SW480 (cell line): Measurements from ENCODE around the gene TULP4.
A peak's percentile ranks its signal among the peaks of the same experiment; 100 is the strongest.
"Not testable (repeated sequence)": the region's sequence is repeated elsewhere in the genome, so short reads cannot be mapped to it uniquely, and the experiment has no call there.

Experiments
- DNase-seq: peaks from one replicate; pipeline ENCODE4 v3.0.0-alpha.2; 2016; ENCODE audit warnings: low spot score

Gene TULP4

DNA sequence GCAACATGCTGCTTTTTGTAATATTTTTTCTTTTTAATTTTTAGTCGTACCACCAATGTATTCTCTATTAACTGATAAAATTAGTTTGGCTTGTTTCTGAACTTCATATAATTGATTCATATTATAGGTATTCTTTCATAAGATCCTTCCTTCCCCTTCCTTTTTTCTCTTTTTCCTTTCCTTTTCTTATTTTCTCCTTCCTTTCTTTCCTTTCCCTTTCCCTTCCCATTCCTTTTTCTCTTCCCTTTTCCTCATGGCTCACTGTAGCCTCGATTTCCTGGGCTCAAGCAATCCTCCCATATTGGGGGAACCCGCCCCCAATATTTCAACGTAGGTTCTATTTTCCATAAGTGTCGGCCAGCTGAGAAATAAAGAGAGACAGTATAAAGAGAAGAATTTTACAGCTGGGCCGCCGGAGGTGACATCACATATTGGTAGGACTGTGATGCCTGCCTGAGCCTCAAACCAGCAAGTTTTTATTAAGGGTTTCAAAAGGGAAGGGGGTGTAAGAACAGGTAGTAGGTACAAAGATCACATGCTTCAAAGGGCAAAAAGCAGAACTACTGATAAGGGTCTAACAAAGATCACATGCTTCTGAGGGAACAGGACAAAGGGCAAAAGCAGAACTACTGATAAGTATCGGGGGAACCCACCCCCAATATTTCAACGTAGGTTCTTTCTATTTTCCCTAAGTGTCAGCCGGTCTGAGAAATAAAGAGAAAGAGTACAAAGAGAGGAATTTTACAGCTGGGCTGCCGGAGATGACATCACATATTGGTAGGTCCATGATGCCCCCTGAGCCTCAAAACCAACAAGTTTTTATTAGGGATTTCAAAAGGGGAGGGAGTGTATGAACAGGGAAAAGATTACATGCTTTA is 16.1 kb upstream of the TULP4 start:
- not testable (repeated sequence) for DNase-seq

DNA sequence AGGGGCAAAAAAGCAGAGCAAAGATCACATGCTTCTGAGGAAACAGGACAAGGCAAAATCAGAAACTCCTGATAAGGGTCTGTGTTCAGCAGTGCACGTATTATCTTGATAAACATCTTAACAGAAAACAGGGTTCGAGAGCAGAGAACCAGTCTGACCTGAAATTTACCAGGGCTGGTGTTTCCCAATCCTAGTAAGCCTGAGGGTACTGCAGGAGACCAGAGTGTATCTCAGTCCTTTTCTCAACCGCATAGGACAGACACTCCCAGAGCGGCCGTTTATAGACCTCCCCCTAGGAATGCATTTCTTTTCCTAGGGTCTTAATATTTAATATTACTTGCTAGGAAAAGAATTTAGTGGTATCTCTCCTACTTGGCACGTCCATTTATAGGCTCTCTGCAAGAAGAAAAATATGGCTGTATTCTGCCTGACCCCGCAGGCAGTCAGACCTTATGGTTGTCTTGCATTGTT is 15.4 kb upstream of the TULP4 start:
- not testable (repeated sequence) for DNase-seq

DNA sequence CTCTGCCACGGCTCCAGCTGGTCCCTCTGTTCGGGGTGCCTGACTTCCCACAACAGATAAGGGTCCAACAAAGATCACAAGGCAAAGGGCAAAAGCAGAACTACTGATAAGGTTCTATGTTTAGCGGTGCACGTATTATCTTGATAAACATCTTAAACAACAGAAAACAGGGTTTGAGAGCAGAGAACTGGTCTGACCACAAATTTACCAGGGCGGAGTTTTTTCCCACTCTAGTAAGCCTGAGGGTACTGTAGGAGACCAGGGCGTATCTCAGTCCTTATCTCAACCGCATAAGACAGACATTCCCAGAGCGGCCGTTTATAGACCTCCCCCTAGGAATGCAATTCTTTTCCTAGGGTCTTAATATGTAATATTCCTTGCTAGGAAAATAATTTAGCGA is 14.6 kb upstream of the TULP4 start:
- DNase-seq = not testable (repeated sequence)

DNA sequence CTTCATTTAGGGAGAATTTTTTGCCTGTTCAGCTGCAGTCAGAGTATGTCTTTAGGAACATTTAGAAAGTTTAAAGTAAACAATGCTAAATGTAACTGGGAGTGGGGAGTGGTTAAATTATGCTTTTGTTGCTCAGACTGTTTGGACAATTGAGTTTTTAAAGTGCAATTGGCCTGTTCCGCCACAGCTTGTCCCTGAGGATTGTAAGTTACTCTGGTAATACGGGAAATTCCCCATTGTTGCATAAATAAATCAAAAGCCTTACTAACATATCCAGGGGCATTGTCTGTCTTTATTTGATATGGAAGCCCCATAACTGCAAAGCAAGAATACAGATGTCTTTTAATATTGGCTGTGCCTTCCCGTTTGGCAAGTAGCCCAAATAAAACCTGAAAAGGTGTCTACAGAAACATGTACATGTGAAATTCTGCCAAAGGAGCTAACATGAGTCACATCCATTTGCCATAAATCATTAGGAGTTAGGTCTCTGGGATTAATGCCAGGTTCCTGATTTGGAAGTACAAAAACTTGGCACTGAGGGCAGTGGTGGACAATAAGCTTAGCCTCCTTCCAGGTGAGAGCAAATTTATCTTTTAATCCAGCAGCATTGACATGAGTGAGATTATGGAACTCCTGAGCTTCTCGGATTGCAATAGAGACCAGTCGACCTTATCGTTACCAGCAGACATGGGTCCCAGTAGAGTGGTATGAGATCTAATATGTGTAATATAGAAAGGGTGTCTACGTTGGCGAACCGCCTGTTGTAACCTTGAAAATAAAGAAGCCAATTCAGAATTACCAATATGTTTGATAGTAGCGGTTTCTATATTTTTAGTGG is 11.7 kb upstream of the TULP4 start:
- not testable (repeated sequence) for DNase-seq

DNA sequence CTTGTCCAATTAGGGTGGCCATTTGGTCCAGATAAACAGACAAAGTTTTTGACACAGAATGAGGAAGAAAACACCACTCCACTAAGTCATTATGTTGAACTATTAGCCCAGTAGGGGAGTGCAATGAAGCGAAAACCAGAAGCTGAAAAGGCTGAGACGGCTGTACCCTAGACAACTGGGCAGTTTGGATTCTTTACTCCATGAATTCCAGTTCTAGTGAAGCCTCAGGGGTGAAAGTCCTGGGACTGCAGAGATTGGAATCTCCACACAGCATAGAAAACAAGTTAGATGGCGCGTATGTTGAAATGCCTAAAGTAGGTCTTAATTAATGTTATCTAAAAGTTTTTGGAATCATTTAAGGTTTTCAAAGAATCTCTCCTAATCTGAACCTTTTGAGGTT is 10.7 kb upstream of the TULP4 start:
- DNase-seq = not testable (repeated sequence)

DNA sequence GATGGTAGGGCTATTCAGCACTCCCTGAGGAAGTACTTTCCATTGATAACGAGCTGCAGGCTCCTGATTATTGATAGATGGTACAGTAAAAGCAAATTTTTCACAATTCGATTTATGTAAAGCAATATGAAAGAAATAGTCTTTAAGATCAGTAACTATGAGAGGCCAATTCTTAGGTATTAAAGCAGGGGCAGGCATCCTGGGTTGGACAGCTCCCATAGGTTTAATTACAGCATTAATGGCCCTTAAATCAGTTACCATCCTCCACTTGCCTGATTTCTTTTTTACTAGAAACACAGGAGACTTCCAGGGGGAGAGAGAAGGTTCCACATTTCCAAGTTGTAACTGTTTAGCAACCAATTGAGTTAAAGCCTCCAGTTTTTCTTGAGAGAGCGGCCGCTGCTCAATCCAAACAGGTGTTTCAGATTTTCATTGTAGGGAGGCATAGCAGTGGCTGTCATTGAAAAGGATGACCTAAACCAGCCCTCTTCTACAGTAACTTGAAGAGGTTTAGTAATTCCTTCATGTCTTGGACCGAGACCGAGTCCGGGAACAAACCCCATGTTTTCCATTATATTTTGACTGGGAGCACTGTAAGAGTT is 10.0 kb upstream of the TULP4 start:
- not testable (repeated sequence) for DNase-seq

DNA sequence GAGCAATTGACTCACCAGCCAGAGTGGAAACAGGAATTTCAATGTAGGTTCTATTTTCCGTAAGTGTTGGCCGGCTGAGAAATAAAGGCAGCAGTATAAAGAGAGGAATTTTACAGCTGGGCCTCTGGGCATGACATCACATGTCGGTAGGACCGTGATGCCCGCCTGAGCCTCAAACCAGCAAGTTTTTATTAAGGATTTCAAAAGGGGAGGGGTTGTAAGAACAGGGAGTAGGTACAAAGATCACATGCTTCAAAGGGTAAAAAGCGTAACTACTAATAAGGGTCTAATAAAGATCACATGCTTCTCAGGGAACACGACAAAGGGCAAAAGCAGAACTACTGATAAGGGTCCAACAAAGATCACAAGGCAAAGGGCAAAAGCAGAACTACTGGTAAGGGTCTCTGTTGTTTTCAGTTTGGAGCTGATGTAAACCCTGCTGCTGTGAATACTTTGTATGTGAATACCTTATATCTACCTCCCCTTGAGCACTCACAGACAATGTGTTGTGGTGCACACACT is 9.0 kb upstream of the TULP4 start:
- DNase-seq = no peak

DNA sequence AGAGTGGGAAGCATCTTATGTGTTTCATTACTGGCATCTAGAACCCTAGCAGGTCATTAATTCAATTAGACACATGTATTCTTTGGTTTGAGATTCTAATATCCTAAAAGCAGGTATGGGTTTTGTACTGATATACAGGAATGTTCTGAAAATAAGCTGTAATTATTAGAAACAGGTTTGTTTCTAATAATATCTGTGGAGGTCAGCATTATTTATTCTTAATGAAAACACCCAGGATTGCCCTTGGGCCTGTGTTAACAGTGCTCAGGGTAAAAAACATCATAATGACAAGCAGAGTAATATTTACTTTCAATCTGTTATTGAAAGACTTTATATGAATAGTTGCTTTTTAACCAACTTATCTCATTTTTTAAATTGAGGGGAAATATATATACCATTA is 8.0 kb upstream of the TULP4 start:
- no peak for DNase-seq

DNA sequence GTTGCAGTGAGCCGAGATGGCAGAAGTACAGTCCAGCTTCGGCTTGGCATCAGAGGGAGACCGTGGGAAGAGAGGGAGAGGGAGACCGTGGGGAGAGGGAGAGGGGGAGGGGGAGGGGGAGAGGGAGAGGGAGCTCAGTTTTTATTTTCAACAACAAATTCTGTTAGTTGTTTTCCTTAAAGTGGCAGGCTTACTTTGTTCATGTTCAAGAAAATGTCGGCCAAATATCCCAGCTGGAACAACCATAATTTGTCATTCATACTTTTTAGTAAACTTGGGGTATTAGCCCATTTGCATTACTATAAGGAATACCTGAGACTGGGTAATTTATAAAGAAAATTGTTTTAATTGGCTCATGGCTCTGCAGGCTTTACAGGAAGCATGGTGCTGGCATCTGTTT is 2.5 kb upstream of the TULP4 start:
- DNase-seq = no peak

DNA sequence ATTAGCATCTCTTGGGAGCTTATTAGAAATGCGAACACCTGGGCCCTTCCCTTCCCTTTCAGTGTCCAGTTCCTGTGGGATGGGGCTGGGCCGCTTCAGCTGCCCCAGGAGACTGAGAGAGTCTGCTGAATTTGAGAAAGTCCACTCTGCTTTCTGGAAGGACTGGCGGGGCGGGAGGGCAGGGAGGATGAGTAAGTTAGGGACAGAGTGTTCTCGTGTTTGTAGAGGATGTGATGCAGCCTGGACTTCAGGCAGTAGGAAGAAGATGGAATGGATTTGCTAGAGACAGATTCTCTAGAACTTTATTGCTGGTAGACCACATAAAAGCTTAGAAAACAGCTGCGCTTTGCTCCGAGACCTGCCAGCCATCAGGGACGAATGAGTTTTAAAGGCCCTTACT is 1.1 kb upstream of the TULP4 start:
- DNase-seq = no peak

DNA sequence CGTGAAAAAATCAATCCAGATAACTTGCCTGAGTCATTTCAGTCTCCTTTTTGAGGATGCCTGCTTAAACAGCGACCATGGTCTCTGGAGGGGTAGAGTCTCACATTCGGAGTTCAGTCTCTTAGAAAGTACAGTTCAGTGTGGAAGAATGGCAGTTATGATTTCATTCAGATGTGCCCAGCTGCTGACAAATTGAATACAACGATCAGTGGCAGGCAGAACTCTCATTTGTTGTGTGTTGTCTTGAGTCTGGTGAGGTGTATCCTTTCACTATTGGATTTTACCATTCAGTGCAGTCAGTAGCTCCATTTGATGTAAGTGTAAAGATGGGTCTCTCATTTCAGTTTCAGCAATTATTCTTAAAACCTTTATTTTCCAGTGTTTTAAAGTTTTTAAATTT is 639 bp upstream of the TULP4 start:
- DNase-seq = no peak

DNA sequence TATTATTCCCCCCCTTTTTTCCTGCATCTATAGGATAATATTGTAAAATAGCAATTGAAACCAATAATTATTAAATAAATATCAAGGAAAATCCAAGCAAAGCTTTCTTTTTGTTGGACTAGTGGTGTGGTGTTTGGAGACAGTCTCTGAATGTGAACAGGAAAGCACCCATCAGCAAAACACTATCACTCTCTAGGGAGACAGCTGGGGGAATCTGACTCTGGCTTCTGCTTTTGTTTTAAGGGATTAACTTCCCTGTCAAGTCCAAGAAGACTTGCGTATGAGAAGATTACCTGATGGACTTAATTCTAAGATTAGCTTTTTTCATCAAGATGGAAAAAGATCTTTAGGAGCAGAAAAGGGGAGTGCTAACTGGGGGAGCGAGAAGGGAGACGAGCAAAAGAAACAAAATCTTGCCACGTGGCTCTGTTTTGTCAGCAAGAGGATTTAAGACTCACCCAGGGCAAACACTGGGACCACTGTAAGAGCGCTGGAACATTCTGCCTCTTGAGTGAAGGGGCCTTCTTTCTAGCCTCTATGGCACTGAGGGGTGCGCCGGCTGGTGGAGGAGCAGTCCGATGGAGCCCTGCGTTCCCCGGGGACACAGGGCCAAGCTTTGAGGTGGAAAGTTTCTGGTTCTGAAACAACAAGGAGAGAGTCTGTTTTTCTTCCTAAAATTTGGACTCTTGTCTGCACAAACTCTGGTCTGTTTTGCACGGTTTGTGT is 570 bp downstream of the TULP4 start:
- DNase-seq = no peak

DNA sequence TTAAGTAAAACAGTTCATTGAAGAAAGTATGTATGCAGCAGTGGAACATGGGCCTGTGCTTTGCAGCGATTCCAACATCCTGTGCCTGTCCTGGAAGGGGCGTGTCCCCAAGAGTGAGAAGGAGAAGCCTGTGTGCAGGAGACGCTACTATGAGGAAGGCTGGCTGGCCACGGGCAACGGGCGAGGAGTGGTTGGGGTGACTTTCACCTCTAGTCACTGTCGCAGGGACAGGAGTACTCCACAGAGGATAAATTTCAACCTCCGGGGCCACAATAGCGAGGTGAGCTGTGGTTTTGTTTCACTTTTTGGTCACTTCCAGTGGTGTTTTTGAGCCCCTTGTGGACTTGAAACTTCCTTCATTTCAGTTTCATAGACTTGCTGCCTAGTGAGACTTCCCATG is 1.7 kb downstream of the TULP4 start:
- DNase-seq = no peak

DNA sequence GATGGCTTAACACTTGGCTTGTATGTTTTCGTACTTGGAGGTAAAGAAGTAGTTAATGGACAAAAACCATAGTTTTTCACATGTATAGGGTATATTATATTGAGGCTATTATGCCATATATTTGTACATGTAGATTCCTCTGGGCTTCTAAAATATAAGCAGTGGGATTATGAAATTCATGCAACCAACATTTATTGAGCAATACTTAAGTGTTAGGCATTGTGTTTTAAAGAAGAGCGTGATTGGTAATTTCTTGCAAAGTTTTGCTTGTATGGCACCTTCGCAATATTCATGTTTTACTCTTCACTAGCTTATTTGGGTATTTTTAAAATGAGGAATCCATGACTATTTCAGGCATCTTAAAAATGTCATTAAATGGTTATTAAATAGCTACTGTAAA is 2.5 kb downstream of the TULP4 start:
- no peak for DNase-seq

DNA sequence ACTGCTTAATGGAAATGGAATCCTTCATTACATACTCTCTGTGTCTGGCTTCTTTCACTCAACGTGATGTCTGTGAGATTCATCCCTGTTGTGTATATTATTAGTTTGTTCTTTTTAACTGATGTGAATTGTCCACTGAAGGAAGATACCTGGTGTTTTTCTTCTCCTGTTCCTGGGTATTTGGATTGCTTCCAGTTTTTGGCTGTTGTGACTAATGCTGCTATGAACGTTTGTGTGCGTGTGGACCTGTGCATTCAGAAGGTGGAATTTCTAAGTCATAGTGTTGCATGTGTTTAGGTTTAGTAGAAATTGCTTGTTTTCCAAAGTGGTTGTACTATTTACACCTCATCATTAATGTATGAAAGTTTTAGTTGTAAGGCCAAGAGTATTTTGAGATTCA is 3.8 kb downstream of the TULP4 start:
- DNase-seq = no peak

DNA sequence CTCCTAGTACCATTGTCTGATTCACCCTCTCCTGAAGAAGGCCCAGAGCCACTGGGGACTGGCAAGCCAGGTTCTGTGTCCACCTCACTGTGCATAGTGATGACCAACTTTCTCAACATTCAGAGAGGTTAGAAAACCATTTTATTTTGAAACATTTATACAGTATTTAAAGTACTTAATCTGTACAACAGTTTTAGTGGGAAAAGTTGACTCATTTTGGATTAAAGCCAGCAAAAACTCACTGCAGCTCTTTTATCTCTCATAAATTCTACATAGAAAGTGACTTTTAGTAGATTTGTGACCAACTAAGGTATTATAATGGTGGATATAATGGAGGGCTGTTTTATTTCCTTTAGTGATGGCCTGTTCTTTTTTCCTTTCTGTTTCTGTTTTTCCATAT is 9.7 kb downstream of the TULP4 start:
- no peak for DNase-seq

DNA sequence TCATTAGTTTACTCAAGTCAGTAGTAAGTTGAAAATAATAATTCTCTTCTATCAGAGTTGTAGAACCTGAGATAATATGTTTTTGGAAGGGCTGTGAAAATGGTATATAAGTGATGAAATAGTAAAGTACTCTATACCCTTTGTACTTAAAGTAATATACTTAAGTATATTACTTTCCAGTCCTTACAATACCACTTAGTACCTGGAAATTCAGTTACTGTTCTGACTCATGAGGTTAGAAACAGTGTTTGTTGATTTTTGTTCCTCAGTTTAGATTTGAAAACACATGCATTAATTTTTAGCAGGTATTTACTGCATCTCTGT is 10.1 kb downstream of the TULP4 start:
- DNase-seq = no peak

DNA sequence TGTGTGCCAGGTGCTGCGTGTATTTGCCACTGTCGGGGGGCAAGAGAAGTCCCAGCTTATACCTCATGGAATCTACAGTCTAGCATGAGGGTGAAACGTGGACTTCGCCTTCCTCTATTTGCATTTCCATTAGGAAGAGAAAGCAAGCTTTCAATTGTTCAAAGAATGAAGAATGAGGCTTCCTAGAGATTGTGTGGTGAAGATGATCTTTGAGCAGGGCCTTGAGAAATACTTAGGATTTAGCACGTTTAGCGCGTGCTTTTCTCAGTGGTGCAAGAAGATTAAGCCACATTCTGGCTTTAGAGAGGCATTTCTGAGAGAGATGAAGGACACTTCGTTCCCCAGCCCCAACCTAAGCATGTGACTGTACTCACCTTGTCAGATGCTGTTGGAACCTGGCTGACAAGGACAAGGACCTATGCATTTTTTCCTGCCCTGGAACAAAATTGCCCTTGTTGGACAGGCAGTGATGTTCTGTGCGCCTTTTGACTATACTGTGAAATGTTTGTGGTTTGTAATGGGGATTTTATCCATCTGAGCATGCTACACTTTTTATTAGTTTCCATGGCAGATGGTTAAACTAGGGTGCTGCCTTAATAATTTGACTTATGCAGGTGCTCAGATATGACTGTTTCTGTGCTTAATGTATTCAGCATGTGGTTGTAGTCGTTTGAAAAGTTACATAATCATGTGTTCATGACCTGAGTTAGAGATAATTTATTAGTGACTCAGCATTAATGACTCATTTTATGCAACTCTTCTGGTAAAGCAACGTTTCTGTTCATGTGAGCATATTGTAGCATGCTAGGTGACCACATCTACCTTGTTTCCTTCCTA is 10.7 kb downstream of the TULP4 start:
- DNase-seq = peak; percentile 62

DNA sequence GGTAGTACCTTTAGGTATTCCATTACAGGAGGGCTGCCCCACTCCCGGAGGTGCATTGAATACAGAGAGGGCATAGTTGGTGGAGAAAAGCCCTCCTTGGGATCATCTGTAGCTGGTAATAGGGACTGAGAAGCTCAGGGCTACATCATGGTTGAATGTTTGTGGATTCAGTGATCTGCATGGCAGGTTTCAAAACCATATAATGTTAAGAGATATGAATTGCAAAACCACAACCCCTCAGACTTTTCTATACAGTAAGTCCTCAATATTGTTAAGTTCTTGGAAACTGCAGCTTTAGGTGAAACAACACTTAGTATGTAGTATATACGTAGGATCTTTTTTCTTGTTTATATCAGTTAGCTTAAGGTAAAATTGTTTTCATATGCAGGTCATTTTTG is 11.3 kb downstream of the TULP4 start:
- DNase-seq = no peak

DNA sequence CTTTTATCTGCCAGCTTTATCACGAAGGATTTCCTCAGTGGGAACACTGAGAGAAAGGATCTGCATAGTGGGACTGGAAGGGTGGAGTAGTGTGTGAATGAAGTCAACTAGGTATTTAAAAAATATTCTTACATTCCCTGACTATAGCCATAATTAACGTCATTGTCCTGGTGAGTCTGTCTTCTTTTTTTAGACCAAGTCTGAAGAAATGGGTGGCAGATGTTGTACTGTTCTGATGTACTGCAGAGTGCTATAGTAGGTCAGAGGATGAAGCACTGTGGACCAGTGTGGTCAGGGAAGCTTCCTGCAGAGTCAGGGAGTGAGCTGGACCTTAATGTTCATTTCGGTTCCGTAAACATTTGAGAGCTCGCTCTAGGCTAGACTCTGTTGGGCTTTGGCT is 11.9 kb downstream of the TULP4 start:
- DNase-seq = no peak

DNA sequence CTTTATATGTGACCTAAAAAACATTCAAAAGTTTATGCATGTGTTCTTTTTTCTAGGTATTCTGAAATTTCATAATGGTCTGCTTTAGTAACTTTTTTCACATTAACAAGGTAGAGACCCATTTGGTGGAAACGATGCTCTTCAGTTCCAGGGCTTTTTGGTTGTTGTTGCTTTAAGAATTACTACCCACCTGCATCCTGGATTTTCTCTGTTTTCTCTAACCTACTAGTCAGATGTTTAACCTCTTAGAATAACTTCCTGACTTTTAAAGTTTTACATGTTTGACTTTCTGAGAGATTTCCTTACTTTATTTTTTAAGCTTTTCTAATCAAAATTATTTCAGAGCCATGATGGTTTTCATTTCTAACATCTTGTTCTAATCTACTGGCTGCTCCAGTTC is 14.9 kb downstream of the TULP4 start:
- DNase-seq = no peak
